ENCODE results near the gene PITHD1. TPM values are rescaled to one million over a fixed set of nuclear protein-coding genes. Genes with fewer than 3 reads are reported as not detected.
"Not testable (repeated sequence)": the region's sequence is repeated elsewhere in the genome, so short reads cannot be mapped to it uniquely, and the experiment has no call there.

PITHD1 gene
- total RNA-seq, 2 experiments from 2014 or later: 65.8 to 65.9 TPM

GRCh38 chr1:23791516-23792047 is 13.4 kb downstream of the PITHD1 start:
- POLR2A ChIA-PET: interaction anchor here (0.6 to 16.5 kb wide), 7 partner anchors 10 to 182 kb away, joined by 3 to 168 read pairs (median 4); partner anchors contain the start of genes GALE, HMGCL and PITHD1

GRCh38 chr1:23792151-23792945 is 14.1 kb downstream of the PITHD1 start:
- Mint-ChIP-seq H3K4me3 (peak overlapping the region; percentile 99), H3K36me3 (ENCODE audit: low read depth) (peaks cover 29% of the 10 kb centered on the region), H3K4me1 (ENCODE audit: low read depth) (peaks cover 20% of the 10 kb centered on the region), H3K27me3 (no peaks in the 10 kb centered on the region), H3K27ac (peak overlapping the region; percentile 96), H3K9me3 (no peaks in the 10 kb centered on the region)
- intact Hi-C loops (cut with micrococcal nuclease): no loop called here
- ChIA-PET POLR2A (interaction anchor here (0.7 to 16.5 kb wide), 6 partner anchors 9 to 188 kb away, joined by 3 to 168 read pairs (median 4); partner anchors contain the start of genes GALE, HMGCL, PITHD1 and SRSF10), CTCF (interaction anchor here (0.7 to 4.1 kb wide), 8 partner anchors 9 to 86 kb away, joined by 3 to 14 read pairs (median 4); partner anchors contain the start of gene PITHD1)
- DNase-seq (no peak), ATAC-seq (no peak)
- TF ChIP-seq, protein P1, sequence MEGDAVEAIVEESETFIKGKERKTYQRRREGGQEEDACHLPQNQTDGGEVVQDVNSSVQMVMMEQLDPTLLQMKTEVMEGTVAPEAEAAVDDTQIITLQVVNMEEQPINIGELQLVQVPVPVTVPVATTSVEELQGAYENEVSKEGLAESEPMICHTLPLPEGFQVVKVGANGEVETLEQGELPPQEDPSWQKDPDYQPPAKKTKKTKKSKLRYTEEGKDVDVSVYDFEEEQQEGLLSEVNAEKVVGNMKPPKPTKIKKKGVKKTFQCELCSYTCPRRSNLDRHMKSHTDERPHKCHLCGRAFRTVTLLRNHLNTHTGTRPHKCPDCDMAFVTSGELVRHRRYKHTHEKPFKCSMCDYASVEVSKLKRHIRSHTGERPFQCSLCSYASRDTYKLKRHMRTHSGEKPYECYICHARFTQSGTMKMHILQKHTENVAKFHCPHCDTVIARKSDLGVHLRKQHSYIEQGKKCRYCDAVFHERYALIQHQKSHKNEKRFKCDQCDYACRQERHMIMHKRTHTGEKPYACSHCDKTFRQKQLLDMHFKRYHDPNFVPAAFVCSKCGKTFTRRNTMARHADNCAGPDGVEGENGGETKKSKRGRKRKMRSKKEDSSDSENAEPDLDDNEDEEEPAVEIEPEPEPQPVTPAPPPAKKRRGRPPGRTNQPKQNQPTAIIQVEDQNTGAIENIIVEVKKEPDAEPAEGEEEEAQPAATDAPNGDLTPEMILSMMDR (IDR thresholded peaks at IDR 0.05): no peak

More at GRCh38 chr1:23791516-23792047, 13.4 kb downstream of the PITHD1 start:
- ATAC-seq (peak; percentile 35), DNase-seq (peak; percentile 55)
- H3K27me3 Mint-ChIP-seq: no peaks in the 10 kb centered on the region
- peaks cover 20% of the 10 kb centered on the region for H3K4me1 Mint-ChIP-seq (ENCODE audit: low read depth)
- CTCF ChIA-PET: interaction anchor here (0.7 to 4.1 kb wide), 8 partner anchors 10 to 86 kb away, joined by 3 to 14 read pairs (median 4); partner anchors contain the start of gene PITHD1
- intact Hi-C loops (cut with micrococcal nuclease): no loop called here
- H3K27ac Mint-ChIP-seq: peak overlapping the region; percentile 96
- no peaks in the 10 kb centered on the region for H3K9me3 Mint-ChIP-seq
- TF ChIP-seq, protein P1 (IDR thresholded peaks at IDR 0.05): no peak
- H3K4me3 Mint-ChIP-seq: peak overlapping the region; percentile 99
- H3K36me3 Mint-ChIP-seq (ENCODE audit: low read depth): peaks cover 32% of the 10 kb centered on the region

DNA sequence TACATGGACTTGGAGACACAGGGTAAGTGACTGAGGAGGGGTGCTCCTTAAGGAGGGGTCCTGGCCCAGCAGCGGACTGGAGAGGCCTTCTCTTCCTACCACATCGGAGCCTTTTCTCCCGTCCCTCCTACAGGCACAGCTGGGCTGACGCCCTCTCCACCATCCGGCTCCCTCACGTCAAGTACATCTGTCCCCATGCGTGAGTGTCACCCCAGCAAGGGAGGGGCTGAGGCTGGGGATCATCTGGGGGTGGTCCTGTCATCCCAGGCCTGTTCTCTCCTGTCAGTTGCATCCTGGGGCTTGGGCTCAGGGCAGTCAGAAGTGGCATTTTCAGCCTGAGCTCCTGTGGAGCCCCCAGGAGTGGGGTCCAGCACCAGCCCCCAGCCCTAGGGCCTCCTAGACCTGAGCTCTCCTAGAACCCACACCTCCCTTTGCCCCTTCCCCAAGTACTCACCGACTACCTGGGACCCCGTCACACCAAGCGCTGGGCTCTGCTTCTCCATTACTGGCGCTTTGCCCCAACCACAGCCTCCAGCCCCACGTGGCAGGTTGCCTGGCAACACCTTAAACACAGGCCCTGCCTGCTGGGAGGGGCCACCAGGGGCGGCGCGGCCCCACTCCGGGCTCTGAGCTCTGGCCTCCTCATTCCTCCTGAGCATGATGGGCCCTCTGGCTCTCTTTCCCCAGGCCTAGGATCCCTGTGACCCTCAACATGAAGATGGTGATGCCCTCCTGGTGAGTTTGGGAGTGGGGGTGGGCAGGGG is 15.0 kb downstream of the PITHD1 start:
- Mint-ChIP-seq H3K4me3 (peak overlapping the region; percentile 99), H3K36me3 (ENCODE audit: low read depth) (peaks cover 25% of the 10 kb centered on the region), H3K4me1 (ENCODE audit: low read depth) (peaks cover 20% of the 10 kb centered on the region), H3K27ac (peak overlapping the region; percentile 42), H3K9me3 (no peaks in the 10 kb centered on the region), H3K27me3 (no peaks in the 10 kb centered on the region)
- TF ChIP-seq, protein P1 (IDR thresholded peaks at IDR 0.05): no peak
- ChIA-PET POLR2A (interaction anchor here (0.8 to 16.5 kb wide), 4 partner anchors 8 to 187 kb away, joined by 3 to 168 read pairs (median 16); partner anchors contain the start of genes GALE, PITHD1, RPL11 and SRSF10), CTCF (interaction anchor here (0.8 to 4.1 kb wide), 3 partner anchors 17 to 31 kb away, joined by 3 to 14 read pairs (median 3); no protein-coding TSS in a partner anchor)
- intact Hi-C loops (cut with micrococcal nuclease): no loop called here
- peak; percentile 7 for ATAC-seq
- DNase-seq: peak; percentile 60

DNA sequence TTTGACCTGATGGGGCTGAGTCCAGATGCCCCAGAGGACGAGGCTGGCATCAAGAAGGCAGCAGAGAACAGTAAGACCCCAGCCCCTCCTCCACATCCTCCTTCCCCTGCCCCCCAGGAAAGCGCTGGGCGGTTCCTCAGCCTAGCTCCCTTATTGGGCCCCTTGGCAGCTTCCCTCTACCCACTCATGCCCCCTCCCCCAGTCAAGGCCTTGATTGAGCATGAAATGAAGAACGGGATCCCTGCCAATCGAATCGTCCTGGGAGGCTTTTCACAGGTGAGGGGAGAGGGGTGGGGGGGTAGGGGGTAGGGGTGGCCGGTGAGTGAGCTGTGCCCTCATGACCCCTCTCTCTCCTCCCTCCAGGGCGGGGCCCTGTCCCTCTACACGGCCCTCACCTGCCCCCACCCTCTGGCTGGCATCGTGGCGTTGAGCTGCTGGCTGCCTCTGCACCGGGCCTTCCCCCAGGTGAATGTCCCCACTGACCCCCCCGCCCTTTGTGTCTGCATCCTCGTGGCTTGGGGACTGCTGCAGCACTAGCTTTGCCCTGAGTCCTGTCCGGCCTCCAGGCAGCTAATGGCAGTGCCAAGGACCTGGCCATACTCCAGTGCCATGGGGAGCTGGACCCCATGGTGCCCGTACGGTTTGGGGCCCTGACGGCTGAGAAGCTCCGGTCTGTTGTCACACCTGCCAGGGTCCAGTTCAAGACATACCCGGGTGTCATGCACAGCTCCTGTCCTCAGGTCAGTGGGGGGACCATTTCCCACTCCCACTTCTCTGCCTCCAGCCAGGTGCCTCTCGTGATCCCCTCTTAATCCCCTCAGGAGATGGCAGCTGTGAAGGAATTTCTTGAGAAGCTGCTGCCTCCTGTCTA is 15.9 kb downstream of the PITHD1 start:
- Mint-ChIP-seq H3K36me3 (ENCODE audit: low read depth) (peaks cover 30% of the 10 kb centered on the region), H3K4me3 (no peak overlapping the region), H3K27ac (no peak overlapping the region), H3K27me3 (no peaks in the 10 kb centered on the region), H3K9me3 (no peaks in the 10 kb centered on the region), H3K4me1 (ENCODE audit: low read depth) (peaks cover 23% of the 10 kb centered on the region)
- TF ChIP-seq, protein P1 (IDR thresholded peaks at IDR 0.05): no peak
- intact Hi-C loops (cut with micrococcal nuclease): no loop called here
- DNase-seq: no peak
- CTCF ChIA-PET: interaction anchor here (0.8 to 4.1 kb wide), 3 partner anchors 17 to 30 kb away, joined by 3 to 14 read pairs (median 3); no protein-coding TSS in a partner anchor
- POLR2A ChIA-PET: interaction anchor here (1.1 to 16.5 kb wide), 3 partner anchors 7 to 103 kb away, joined by 5 to 168 read pairs (median 28); partner anchors contain the start of genes GALE, PITHD1 and RPL11
- no peak for ATAC-seq

GRCh38 chr1:23794732-23795182 is 16.5 kb downstream of the PITHD1 start:
- H3K27ac Mint-ChIP-seq; H3K4me3 Mint-ChIP-seq; H3K9me3 Mint-ChIP-seq; intact Hi-C loops (cut with micrococcal nuclease); H3K27me3 Mint-ChIP-seq; DNase-seq; ATAC-seq: not testable (repeated sequence)
- CTCF ChIA-PET: interaction anchor here (1.2 kb wide), 1 partner anchor 16 kb away, joined by 3 read pairs; no protein-coding TSS in a partner anchor
- Mint-ChIP-seq H3K4me1 (ENCODE audit: low read depth) (peaks cover 28% of the 10 kb centered on the region), H3K36me3 (ENCODE audit: low read depth) (peaks cover 34% of the 10 kb centered on the region)
- POLR2A ChIA-PET: interaction anchor here (16.5 kb wide), 1 partner anchor 16 kb away, joined by 168 read pairs; the partner anchor contains the start of gene PITHD1
